ENCODE measurements around the gene ADAM12. TPM values are rescaled to one million over a fixed set of nuclear protein-coding genes. Genes with fewer than 3 reads are reported as not detected.

The ADAM12 gene
- total RNA-seq, 1 donor from 2014 or later = 1.3 TPM

DNA sequence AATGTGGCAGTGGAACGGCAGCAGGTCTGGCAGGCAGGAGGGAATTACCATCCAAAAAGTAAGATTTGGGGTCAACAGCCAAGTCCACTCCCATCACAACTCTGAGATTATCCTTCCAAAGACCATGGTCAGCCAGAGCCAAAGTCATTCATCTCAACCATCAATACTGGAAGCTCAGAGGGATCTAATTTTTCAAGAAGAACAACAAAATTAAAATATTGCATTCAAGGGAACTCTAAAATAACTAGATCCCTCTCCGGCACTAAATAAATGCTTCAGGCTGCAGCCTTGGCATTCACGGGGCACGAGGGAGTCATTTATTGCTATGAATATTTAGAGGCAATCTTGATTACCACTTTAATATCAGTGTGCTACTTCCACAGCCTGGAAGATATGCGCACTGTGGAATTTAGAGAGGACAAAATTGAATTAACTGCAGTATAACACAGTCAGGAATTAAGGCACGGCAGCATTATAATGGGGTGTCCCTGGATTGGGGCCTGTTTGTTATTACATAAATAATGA lies 102.0 kb downstream of the ADAM12 start:
- DNase-seq (ENCODE audit: low spot score) = no peak
- intact Hi-C loops (cut with DNase I) = no loop called here

DNA sequence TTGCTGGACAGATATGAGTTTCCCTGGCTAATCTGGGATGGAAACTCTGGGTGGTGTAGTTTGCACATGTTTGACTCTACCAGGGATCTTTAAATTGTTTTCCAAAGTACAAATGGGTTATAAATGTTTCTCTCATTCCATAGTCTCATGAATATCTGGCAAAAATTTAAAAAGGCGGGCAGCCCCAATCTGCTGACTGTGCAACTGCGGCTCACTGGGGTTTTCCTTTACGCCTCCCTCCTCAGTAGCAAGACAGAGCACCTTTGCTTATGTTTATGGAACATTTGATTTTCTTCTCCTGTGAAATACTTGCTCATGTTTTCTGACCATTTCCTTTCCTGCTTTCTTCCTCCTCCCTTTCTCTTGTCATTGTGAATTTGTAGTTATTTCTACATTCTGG lies 105.0 kb downstream of the ADAM12 start:
- intact Hi-C loops (cut with DNase I) = no loop called here
- no peak for DNase-seq (ENCODE audit: low spot score)

DNA sequence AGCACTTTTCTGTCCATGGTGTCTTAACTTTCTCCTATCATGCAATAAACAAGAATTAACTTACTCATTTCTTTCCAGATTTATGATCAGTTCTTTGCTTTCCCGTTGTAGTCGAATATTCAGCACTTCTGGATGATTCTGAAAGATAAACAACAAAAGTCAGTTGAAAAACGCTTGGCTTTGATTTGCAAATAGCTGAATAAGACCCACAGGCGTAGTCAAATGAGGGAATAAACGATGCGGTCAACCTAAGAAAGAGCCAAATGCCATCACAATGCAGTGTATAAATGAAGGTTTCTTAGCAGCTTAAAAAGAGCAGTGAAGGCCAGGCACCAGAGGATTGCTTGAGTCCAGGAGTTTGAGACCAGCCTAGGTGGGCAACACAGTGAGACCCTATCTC lies 109.4 kb downstream of the ADAM12 start:
- no peak for DNase-seq (ENCODE audit: low spot score)
- intact Hi-C loops (cut with DNase I) = no loop called here

DNA sequence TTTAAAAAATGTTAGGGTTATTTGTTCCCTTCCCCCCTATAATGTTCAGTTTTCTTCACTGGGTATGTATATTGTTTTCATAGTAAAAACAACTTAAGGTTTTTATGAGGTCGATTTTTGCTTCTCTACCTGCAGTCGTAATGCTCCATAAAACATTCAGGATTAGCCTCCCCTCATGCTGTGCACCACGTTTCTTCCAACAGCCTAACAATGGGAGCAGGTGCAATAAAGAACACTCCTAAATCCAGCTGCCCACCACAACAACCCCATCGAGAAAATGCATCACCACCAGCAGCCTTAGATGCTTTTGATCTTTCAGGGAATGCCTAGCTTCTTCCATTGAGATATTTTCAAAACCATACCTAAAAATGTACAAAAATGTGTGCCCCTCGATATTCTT lies 111.1 kb downstream of the ADAM12 start:
- no peak for DNase-seq (ENCODE audit: low spot score)
- intact Hi-C loops (cut with DNase I) = no loop called here

DNA sequence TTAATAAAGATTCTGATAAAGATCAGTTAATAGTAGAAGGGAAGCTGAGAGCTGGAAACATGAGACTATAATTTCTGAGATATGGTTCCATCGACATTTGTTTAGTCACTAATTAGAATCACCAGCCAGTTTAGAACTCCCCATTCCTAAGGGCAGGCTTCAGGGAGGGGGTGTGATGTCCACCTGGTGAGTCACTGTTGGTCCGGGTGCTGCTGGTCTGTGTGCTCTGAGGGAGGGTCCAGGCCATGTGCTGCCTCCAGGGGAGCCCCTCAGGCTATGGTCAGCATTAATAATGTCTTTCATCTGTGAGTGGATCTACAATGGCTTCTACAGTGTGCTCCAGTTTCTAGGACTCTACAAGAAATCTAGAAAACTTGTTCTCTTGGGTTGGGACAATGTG lies 115.8 kb downstream of the ADAM12 start:
- no peak for DNase-seq (ENCODE audit: low spot score)
- intact Hi-C loops (cut with DNase I) = no loop called here

DNA sequence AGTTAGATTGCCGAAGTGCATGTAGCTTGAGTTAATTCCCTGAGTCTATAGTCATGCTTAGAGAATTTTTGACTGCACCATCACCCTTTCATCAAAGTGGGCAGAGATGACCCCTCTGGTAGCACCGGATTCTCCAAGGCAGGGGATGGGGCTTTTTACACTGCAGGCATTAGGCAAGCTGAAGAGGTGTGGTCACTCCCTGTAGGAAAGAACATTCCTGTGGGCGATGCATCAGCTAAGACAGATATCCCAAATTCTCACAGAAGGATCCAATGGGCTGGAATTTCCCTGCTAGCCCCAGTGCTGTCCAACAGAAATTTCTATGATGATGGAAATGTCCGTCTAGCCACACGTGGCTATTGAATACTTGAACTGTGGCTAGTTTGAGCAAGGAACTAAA lies 118.2 kb downstream of the ADAM12 start:
- intact Hi-C loops (cut with DNase I) = no loop called here
- DNase-seq (ENCODE audit: low spot score) = no peak

DNA sequence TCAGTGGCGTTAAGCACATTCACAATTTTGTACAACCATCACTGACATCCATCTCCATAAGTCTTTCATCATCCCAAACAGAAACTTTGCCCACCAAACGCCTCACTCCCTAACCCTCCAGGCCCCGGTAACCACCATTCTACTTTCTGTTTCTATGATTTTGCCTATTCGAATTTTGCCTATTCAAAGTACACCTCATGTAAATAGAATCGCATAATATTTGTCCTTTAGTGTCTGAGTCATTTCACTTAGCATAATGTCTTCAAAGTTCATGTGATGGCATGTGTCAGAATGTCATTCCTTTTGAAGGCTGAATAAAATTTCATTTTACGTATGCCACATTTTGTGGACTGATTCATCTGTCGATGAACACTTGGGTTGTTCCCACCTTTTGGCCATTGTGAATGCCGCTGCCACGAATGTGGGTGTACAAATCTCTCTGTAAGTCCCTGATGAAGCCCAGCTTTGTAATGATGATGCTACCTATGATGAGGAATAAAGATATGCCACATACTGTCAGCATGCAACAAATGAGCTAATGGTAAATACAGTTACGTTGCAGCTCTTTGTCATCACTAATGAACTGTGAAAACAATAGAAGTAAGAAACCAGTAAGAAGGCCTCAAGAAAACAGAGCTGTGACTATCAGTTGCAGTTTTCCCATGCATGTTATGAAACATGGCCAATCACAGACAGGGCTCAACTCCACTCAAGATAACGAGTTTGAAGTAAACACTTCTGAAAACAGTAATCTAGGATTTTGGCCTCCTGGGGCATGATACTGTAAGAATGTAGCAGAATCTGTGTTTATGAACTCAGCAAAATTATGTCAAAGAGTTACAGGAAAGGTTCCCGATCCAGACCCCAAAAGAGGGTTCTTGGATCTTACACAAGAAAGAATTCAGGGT lies 120.0 kb downstream of the ADAM12 start:
- intact Hi-C loops (cut with DNase I) = no loop called here

DNA sequence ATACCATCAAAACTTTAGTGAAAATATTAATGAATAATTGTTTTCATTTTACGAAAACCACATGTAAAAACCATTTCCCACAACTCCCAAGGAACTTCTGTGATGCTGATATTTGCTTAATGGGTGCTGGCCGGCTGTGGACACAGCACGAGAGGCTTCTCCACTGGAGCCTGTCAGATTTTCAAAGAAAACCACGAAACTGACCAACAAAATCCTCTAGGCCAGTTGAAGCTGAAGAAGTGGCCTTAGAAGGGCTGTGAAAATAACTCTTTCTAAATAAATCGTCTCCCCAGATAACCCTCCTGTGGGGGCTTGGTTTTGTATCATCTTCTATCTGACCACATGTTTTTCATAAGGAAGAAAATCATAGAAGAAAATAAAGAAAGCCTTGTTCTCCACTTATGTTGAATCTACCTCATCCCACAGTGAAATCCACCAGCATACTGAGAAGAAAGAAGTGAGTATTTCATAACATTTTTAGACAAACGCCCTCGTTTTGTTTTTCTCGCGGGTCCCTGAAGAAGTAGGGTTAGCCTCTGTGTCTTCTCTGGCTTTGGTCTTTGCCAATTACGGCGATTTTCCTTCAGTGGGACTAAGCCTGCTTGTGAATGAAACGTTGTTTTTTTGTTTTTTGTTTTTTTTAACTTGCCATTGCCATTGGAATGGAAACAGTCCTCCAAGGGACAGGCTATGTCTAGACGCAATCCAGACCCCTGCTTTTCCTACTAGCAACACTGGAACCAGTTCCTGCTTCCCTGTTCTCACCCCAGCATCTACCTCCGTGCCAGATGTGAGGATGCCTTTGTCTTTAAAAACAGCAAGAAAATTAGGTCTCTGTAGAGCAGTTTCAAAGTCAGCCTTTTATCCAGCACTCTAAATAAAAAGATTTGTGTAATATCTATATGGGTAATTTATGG lies 123.9 kb downstream of the ADAM12 start:
- intact Hi-C loops (cut with DNase I) = no loop called here
- DNase-seq (ENCODE audit: low spot score) = no peak

More for the DNA sequence above, 120.0 kb downstream of the ADAM12 start:
- DNase-seq (ENCODE audit: low spot score) = no peak

DNA sequence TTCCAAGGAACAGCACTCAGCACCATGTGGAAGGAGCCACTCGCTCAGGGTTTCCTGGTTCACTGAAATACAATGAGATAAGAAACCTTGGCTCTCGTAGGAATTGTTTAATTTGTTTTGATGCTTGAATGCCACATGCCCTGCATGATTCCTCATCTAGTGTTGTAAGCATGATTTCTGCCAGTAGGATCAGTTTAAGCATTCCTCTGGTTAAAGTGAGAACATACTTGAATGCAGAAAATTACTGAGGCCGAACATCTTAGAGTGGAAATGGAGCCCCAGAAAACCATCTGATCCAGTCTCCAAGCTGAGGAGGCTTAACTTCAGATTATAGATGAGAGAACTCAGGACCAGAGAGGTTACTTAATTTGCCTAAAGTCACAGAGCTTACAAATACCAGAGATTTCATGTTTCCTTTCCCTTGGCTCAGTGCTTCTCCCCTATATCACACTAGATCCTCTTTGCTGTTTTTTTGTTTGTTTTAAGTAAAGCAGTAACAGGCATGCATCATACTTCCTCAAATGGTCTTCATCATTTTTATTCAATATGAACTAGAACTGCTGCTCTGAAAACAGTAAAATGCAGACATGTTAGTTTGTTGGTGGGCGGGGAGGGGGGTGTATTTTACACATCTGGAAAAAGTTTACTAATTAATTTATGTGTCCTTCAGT lies 125.1 kb downstream of the ADAM12 start:
- DNase-seq (ENCODE audit: low spot score) = no peak
- intact Hi-C loops (cut with DNase I) = no loop called here

DNA sequence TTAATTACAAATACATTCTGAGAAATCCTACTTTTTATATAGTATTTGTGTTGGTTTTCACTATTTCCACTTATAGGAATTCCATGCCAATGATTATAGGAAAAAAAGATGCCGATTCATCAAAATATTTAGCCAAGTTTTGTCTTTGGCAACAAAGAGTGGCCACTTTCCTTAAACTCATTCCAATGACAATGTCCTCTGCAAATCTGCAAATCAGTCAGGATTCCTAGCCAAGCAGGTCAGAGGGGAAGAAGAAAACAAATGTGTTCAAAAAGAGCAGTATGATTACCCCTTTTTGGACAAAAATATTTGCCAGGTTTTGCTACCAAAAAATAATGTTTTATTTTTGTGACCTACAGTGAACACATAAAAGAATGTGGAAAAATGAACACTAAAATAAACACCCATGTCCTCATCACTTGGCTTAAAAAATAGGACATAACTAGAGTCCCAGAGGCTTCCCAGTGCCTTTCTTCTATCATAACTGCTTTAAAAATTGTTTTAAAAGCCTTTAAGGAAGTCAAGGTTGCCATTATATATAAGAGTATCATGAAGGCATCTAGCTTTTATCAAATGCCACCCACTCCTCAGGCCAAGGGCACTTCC lies 125.9 kb downstream of the ADAM12 start:
- DNase-seq (ENCODE audit: low spot score) = no peak
- intact Hi-C loops (cut with DNase I) = no loop called here

DNA sequence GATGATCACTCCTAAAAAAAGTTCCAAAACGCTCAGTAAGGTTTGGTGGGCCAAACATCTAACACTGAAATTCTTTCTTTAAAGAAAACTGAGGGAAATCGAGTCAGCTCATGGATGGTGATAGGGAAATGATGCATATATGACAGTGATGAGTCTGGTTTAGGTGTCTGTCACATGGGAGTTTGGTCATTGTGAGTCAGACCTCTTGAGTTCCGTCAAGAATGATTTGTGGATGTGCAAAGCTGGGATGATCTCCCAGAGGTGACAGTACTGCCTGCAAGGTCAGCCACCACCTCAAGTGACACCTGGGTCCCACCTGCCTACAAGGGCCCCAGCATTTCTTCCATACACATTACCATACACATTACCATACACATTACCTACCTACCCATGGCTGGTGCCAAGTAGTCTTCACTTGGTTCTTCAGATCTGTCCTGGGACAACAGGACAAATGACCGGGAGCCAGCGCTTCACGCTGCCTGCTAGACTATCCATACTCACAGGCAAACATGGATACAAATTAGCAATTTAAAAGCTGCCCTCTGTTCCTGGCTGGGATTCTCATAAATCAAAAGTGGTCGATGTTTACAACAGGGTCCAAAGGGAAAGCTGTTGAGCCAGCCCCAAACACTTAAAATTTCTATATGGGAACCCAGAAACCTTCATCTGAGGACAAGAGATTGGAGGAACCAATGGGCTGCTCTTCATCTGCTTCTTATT lies 128.4 kb downstream of the ADAM12 start:
- intact Hi-C loops (cut with DNase I) = no loop called here
- DNase-seq (ENCODE audit: low spot score) = no peak

DNA sequence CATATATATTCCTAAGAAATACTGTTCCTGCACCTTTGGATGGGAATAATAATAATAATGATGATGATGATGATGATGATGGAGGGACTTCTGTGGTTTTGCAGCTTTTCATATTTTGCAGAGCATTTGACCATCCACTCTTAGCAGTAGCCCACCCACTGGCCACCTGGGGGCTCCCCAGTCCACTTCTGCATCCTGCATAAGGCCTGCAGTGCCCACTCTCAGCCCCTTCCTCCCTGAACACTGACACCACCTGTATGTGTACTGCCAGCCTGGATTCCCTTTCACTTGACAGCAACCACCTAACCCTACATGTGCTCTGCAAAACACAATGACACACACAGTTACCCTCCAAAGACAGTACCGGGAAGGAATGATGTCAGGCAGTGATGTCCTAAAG lies 131.4 kb downstream of the ADAM12 start:
- intact Hi-C loops (cut with DNase I) = no loop called here
- no peak for DNase-seq (ENCODE audit: low spot score)

DNA sequence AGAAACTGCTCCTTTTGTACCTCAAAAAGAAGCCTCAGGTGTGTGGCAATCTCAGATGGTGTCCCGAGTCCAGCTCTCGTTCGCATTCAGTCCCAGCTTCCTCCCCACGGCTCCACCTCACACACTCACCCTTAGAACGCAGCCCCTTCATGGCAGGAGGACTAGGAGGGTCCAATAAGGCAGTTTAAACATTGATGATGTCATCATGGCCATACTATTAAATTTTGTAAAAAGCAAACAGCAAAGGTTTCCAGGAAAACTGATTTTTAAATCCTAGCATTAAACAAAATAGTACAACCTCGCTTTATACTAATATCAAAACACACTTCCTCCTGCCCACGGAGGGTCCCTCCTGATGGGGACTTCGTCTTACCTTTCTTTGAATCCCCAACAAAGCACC lies 133.0 kb downstream of the ADAM12 start:
- DNase-seq (ENCODE audit: low spot score) = no peak
- intact Hi-C loops (cut with DNase I) = no loop called here

DNA sequence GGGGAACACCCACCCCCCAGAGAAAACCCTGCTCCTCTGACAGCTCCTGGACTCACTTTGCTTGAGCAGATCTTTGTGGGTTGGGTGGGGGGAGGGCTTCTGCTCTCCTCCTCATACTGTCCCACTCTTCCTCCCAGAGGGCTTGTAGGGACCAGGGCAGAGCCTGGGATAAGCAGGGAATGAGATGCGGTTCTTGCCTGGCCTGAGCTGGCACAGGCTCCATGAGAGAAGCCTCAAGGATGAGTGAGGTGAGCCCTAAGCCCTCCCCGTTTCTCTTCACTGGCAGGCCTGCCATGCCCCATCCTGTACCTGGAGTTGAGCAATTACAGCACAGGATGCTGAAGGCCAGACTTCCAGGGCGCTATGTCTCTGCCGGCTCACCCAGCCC lies 134.7 kb downstream of the ADAM12 start:
- intact Hi-C loops (cut with DNase I) = no loop called here
- no peak for DNase-seq (ENCODE audit: low spot score)

DNA sequence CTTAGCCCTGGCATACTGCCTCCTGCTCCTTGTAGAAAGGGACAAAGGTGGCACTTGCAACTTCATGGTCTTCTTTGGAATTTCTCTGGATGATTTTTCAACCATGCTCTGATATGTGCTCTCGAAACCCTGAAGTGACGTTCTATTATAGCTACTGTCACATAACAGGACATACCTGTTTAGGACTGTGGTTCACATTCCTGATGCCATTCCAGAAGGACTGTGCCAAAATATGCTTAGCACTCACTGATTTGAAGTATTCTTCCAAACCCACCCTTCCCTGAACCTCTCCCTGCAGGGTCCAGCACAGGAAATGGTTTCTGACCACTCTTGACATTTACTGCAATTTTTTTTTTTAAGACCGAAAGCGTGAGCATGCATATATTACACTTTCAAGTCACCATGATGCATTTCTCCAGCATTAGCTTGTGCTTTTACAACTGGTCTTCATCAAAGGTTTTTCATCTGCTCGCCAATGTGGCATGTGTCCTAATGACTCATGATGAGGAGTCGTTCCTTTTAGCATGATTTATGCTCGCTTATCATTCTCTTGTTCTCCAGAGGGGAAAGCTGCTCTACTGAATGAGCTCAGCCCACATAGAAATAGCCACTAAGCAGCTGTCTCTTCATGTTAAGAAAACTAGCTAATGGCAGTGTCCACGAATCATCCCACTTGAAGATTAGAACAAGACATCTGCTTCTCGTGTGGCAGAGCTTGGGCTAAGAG lies 135.2 kb downstream of the ADAM12 start:
- no peak for DNase-seq (ENCODE audit: low spot score)

DNA sequence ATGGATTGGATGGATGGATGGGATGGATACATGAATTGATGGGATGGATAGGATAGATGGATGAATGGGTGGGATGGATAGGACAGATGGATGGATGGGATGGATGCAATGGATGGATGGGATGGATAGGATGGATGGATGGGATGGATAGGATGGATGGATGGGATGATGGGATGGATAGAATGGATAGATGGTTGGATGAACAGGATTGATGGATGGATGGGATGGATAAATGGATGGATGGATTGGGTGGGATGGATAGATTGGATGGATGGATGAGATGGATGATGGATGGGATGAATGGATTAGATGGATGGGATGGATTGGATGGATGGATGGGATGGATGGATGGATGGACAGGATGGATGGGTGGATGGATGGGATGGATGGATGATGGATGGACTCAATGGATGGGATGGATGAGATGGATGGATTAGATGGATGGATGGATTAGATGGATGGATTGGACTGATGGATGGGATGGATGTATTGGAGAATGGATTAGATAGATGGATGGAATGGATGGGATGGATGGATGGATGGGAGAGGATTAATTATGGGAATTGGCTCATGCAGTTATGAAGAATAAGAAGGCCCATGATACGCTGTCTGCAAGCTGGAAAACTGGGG lies 136.4 kb downstream of the ADAM12 start:
- no peak for DNase-seq (ENCODE audit: low spot score)
- intact Hi-C loops (cut with DNase I) = no loop called here

More for the DNA sequence above, 135.2 kb downstream of the ADAM12 start:
- intact Hi-C loops (cut with DNase I) = no loop called here

DNA sequence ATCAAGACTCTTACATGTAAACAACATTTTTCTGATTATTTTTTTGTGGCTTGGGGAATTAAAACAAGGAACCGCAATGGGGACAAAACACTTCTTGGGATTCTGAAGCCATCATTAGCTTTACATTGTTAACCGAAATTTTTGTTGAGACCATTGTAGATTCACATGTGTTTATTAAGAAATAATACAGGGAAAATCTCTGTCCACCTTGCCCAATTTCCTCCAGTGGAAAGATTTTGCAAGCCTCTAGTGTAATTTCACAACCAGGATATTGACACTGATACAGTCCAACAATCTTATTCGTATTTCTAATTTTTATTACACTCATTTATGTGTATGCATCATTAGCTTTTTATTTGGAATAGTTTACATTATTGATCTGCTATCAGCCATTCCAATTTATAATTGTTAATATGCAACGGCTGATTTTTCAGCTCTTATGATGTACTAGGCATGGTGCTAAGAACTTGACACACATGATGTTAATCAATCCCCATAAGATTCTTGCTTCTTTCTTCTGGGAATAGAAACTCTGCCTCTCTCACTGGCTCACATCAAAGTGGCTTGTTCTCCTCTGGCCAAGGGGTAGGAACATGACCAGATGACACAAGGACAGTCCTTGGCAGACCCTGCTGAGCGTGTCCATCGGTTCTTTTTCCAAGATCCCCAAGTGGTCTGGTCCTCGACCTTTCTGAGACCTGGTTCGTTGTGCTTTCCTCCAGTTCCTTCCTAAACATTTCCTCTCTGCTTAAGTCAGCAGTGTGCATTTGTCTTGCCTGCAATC lies 137.6 kb downstream of the ADAM12 start:
- no peak for DNase-seq (ENCODE audit: low spot score)
- intact Hi-C loops (cut with DNase I) = no loop called here

Data from cardiac septum (tissue), 1 donor.